ENCODE results near the gene FDX2. TPM values are rescaled to one million over a fixed set of nuclear protein-coding genes. Genes with fewer than 3 reads are reported as not detected.

The FDX2 gene
- total RNA-seq, 2 donors from 2014 or later, result 12.5 to 20.4 TPM

- Histone ChIP-seq H3K4me1 (no peaks in the 10 kb centered on the region), H3K36me3 (no peaks in the 10 kb centered on the region), H3K27me3 (no peaks in the 10 kb centered on the region), H3K4me3 (no peak overlapping the region), H3K9me3 (no peaks in the 10 kb centered on the region), H3K27ac (no peak overlapping the region)
- TF ChIP-seq, protein P1, sequence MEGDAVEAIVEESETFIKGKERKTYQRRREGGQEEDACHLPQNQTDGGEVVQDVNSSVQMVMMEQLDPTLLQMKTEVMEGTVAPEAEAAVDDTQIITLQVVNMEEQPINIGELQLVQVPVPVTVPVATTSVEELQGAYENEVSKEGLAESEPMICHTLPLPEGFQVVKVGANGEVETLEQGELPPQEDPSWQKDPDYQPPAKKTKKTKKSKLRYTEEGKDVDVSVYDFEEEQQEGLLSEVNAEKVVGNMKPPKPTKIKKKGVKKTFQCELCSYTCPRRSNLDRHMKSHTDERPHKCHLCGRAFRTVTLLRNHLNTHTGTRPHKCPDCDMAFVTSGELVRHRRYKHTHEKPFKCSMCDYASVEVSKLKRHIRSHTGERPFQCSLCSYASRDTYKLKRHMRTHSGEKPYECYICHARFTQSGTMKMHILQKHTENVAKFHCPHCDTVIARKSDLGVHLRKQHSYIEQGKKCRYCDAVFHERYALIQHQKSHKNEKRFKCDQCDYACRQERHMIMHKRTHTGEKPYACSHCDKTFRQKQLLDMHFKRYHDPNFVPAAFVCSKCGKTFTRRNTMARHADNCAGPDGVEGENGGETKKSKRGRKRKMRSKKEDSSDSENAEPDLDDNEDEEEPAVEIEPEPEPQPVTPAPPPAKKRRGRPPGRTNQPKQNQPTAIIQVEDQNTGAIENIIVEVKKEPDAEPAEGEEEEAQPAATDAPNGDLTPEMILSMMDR (IDR thresholded peaks at IDR 0.05), result no peak
- DNase-seq (ENCODE audit: low spot score), result no peak
Observed at GRCh38 chr19:10305139-10305806, 10.5 kb downstream of the FDX2 start.

GRCh38 chr19:10299545-10300458 lies 16.0 kb downstream of the FDX2 start:
- Histone ChIP-seq H3K4me1 (peaks cover 0 to 13% of the 10 kb centered on the region in 2 donors), H3K9me3 (no peaks in the 10 kb centered on the region), H3K36me3 (no peaks in the 10 kb centered on the region), H3K27me3 (peaks cover 0 to 15% of the 10 kb centered on the region in 2 donors), H3K27ac (no peak overlapping the region), H3K4me3 (no peak overlapping the region)
- TF ChIP-seq, protein P1 (IDR thresholded peaks at IDR 0.05), result no peak
- no peak for DNase-seq (ENCODE audit: low spot score)

- peaks cover 0 to 37% of the 10 kb centered on the region in 2 donors for H3K4me1 ChIP-seq
Observed at GRCh38 chr19:10295847-10296591, 19.8 kb downstream of the FDX2 start.

DNA sequence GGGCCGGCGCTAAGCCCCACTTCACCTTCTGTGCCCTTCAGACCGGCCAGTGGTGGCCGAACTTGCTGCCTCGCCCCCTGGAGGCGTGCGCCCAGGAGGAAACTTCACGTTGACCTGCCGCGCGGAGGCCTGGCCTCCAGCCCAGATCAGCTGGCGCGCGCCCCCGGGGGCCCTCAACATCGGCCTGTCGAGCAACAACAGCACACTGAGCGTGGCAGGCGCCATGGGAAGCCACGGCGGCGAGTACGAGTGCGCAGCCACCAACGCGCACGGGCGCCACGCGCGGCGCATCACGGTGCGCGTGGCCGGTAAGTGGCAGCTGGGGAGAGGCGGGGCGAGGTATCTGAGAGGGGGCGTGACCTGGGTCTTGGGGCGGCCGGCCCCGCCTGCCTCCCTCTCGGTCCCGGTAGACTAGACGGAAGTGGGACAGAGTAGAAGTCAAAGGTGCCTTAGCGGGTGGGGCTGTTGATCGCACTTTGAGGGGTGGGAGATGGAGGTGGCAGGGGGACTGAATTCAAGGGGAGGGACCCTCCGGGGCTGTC lies 20.4 kb downstream of the FDX2 start:
- H3K36me3 ChIP-seq, result no peaks in the 10 kb centered on the region
- H3K27me3 ChIP-seq, result peaks cover 23 to 43% of the 10 kb centered on the region in 2 donors
- no peak overlapping the region for H3K27ac ChIP-seq
- peak overlapping the region in 1 of 2 donors; percentile 29 for H3K4me3 ChIP-seq
- H3K9me3 ChIP-seq, result no peaks in the 10 kb centered on the region
- H3K4me1 ChIP-seq, result peaks cover 0 to 43% of the 10 kb centered on the region in 2 donors
- TF ChIP-seq, protein P1 (IDR thresholded peaks at IDR 0.05), result no peak
- no peak for DNase-seq (ENCODE audit: low spot score)

More at GRCh38 chr19:10295847-10296591, 19.8 kb downstream of the FDX2 start:
- H3K27me3 ChIP-seq, result peaks cover 23 to 36% of the 10 kb centered on the region in 2 donors
- TF ChIP-seq, protein P1 (IDR thresholded peaks at IDR 0.05), result no peak
- no peaks in the 10 kb centered on the region for H3K9me3 ChIP-seq
- DNase-seq (ENCODE audit: low spot score), result no peak
- no peak overlapping the region for H3K27ac ChIP-seq
- no peaks in the 10 kb centered on the region for H3K36me3 ChIP-seq
- peak overlapping the region in 1 of 2 donors; percentile 29 for H3K4me3 ChIP-seq

DNA sequence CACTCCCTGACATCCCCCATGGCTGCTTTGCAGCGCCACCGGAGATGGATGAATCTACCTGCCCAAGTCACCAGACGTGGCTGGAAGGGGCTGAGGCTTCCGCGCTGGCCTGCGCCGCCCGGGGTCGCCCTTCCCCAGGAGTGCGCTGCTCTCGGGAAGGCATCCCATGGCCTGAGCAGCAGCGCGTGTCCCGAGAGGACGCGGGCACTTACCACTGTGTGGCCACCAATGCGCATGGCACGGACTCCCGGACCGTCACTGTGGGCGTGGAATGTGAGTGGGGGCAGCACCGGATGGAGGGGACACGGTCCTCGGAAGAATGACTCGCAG lies 21.5 kb downstream of the FDX2 start:
- Histone ChIP-seq H3K36me3 (no peaks in the 10 kb centered on the region), H3K9me3 (no peaks in the 10 kb centered on the region), H3K27me3 (peaks cover 24 to 51% of the 10 kb centered on the region in 2 donors), H3K4me3 (no peak overlapping the region), H3K27ac (no peak overlapping the region), H3K4me1 (peaks cover 0 to 53% of the 10 kb centered on the region in 2 donors)
- DNase-seq (ENCODE audit: low spot score), result no peak
- TF ChIP-seq, protein P1 (IDR thresholded peaks at IDR 0.05), result no peak
